ENCODE measurements around the gene ARL15.

ARL15 gene

DNA sequence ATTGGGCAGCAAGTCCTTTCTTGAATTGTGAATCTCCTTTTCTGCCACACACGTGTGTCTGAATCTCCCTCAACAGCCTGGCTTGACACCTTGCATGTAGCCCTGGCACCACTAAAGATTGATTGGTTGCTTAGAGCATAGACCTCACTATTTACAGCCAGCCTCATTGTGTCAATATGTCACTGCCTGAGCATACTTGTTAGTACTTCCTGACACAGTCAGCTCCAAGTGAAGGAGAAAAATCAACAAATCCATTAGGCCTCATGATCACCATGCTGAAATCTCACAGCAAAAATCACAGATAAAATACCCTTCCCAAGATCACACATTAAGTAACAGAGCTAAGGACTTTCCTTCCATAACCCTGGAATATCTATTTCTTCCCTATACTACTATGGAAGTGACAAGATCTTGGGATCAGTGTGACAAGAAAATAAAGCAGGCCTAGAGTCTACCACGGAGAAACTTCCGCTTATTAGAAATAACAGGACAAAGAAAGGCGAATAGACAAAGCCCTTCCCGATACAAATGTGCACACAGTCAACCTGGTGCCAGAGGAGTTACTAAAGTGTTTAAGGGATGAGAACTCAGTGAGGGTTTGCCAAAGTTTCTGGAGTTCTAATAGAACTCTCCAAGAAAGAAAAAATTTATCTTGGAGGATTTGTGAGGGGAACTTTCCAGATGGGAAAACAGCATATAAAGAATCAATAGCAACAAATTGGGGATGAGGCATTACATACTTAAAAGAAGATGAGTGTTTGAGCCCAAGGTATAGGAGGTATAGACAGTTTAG lies 5.6 kb upstream of the ARL15 start:
- no peak for DNase-seq (ENCODE audit: low read depth in 2 of 2, low spot score in 1 of 2)

- no peak for DNase-seq (ENCODE audit: low read depth in 2 of 2, low spot score in 1 of 2)
Measured at GRCh38 chr5:54313311-54314270, 3.2 kb upstream of the ARL15 start.

DNA sequence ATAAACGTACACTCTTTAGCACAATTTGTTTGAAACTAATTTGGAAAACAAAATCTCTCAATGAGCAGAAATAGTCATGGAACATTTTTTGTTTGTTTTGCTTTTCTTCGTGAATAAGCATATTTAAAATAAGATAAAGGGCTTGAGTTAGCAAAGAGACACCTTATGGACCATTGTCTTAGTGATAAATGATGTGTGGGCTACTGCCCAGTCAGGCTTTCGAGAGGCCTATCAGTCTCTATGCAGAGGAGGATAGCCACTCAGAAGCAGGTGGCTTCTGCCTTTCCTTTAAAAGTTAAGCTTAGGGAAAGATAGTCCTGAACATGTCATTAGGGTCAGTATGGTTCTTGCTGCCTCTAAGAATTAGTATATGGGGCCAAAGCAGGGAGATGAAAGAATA lies 2.1 kb upstream of the ARL15 start:
- no peak for DNase-seq (ENCODE audit: low read depth in 2 of 2, low spot score in 1 of 2)

DNA sequence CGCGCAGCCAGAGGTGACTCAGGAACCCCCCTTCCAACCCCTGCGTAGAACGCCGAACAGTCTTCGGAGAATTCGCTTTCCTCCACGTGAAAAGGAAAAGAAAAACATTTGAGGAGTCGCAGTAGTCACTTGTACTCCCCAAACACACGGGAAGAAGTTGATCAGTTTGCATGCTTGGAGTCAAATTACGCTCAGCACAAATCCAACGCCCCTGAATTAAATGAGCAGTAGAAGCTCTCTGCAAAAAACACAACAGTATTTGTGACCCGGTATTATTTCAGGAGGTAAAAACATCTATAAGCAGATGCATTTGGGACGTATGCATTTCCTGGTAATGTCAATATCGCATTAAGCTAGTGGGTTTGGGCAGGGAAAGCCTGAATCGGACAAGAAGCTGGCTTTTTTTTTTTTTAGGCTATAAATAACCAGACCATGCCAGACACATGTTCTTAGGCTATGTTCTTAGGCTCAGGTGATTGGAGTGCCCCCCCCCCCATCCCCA lies 854 bp upstream of the ARL15 start:
- DNase-seq (ENCODE audit: low read depth in 2 of 2, low spot score in 1 of 2): no peak

- DNase-seq (ENCODE audit: low read depth in 2 of 2, low spot score in 1 of 2): no peak
Measured at GRCh38 chr5:54309691-54310432, 511 bp downstream of the ARL15 start.

GRCh38 chr5:54309276-54309675 lies 1.1 kb downstream of the ARL15 start:
- no peak for DNase-seq (ENCODE audit: low read depth in 2 of 2, low spot score in 1 of 2)

DNA sequence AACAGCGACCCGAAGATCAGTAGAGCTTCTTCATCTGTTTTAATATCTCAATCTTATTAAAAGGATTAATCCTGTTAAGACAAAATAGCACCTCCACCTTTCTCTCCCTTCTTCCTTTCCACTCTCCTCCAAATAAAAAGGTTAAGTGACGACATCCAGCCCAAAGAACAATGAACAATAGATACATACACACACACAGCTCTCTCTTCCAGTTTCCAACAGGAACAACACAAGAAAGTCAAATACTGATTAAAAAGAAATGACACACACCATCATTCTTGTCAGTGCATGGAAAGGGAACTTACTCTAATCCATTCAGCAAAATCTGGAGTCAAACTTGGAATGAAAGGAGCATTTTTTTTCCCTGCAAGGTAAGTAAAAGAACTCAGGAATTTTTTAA lies 2.8 kb downstream of the ARL15 start:
- DNase-seq (ENCODE audit: low read depth in 2 of 2, low spot score in 1 of 2): no peak

GRCh38 chr5:54306893-54307292 lies 3.5 kb downstream of the ARL15 start:
- DNase-seq (ENCODE audit: low read depth in 2 of 2, low spot score in 1 of 2): no peak

DNA sequence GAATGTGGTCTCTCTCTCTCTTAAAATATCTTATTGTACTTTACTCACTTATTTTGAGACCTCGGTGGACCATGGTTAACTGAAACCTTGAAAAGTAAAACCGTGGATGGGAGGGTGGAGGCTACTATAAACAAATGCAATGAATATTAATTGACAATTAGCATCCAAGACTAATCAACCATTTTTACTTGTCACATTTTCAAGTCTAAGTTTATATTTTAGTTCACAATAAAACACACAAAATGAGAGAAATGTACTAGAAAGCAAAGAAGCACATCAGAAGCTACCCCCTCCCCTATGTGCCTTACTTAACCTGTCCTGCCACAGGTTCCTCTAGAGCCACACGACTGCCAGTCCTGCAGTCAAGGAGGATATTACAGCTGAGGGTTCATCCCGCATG lies 4.6 kb downstream of the ARL15 start:
- no peak for DNase-seq (ENCODE audit: low read depth in 2 of 2, low spot score in 1 of 2)

DNA sequence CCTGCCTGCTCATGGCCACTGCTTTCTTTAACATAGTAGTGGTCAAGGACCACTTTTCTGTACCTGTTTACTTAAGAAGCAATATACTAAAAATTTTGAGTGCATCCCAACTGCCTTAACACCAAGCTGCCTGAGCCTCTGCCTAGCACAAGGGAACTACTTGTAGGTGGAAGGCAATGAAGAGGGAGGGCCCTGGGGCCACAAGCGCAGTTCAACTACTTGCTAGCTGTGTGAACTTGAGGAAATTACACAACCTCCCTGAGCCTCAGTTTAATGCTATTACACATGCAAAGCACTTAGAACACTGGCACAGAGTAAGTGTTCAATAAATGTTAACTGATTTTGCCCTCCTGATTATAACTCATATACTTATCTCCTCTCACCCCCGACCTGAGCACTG lies 6.3 kb downstream of the ARL15 start:
- DNase-seq (ENCODE audit: low read depth in 2 of 2, low spot score in 1 of 2): no peak

GRCh38 chr5:54302267-54302687 lies 8.1 kb downstream of the ARL15 start:
- no peak for DNase-seq (ENCODE audit: low read depth in 2 of 2, low spot score in 1 of 2)

DNA sequence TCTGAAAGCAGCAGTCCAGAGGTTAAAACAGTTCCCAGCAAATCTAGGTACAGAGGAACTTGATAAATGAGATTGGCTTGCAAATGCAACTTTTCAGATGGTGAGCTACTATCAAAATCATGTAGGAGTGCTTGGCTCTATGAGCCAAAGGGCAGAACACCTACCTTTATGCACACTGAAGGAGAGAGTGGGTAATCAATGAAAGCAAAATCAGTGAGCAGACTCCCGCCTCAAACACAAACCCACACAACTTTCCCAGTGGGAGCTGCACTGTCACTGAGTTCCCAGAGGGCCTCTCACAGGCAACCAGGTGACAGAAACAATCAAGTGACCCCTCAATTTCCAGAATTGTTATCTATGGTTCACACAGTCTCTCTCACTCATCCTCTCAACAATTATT lies 8.5 kb downstream of the ARL15 start:
- no peak for DNase-seq (ENCODE audit: low read depth in 2 of 2, low spot score in 1 of 2)

DNA sequence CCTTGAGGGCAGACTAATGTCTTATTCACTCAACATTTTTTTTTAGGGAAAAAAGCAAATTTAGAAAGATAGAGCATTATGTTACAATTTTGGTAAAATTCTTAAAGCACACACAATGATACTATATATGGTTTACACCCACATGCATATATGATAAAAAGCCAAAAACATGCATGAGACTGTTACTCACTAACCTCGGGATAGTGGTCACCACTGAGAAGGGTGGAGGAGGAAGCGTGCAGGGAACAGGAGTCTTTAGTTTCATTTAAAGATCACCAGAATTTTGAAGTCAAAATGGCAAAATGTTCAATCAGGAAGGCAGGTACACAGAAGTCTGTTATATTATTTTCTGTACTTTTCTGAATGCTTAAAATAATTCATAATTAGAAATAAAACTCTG lies 9.2 kb downstream of the ARL15 start:
- no peak for DNase-seq (ENCODE audit: low read depth in 2 of 2, low spot score in 1 of 2)

DNA sequence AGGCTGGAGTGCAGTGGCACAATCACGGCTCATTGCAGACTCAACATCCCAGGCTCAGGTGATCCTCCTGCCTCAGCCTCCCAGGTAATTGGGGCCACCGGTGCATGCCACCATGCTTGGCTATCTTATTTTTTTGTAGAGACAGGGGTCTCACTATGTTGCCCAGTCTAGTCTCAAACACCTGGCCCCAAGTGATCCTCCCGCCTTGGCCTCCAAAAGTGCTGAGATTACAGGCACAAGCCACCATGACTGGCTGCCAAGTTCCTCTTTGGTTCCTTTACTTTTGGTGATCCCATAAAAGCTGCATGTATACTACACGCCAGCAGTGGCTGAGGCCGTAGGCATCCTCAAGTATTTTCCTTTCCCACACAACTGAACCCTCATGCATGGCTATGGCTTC lies 11.4 kb downstream of the ARL15 start:
- DNase-seq (ENCODE audit: low read depth in 2 of 2, low spot score in 1 of 2): no peak

GRCh38 chr5:54296386-54296785 lies 14.0 kb downstream of the ARL15 start:
- DNase-seq (ENCODE audit: low read depth in 2 of 2, low spot score in 1 of 2): no peak

- DNase-seq (ENCODE audit: low read depth in 2 of 2, low spot score in 1 of 2): no peak
Measured at GRCh38 chr5:54295651-54296276, 14.6 kb downstream of the ARL15 start.

GRCh38 chr5:54294097-54294667 lies 16.2 kb downstream of the ARL15 start:
- DNase-seq (ENCODE audit: low read depth in 2 of 2, low spot score in 1 of 2): no peak

GRCh38 chr5:54292866-54293265 lies 17.5 kb downstream of the ARL15 start:
- no peak for DNase-seq (ENCODE audit: low read depth in 2 of 2, low spot score in 1 of 2)

- DNase-seq (ENCODE audit: low read depth in 2 of 2, low spot score in 1 of 2): no peak
Measured at GRCh38 chr5:54291498-54291897, 18.9 kb downstream of the ARL15 start.

- no peak for DNase-seq (ENCODE audit: low read depth in 2 of 2, low spot score in 1 of 2)
Measured at GRCh38 chr5:54289769-54290168, 20.6 kb downstream of the ARL15 start.
